SK-N-SH (cell line): ENCODE data around the gene DRD4.

Experiments
- CHD2 ChIP-seq: fragments of 150-350 bp; IDR thresholded peaks from 2 replicates; pipeline ENCODE4 v1.6.1; 2018; ENCODE audit warnings: low read length; ENCODE audit not compliant: partially characterized antibody
- ELF1 ChIP-seq: IDR thresholded peaks from 2 replicates; pipeline ENCODE4 v1.4.0; 2012
- EP300 ChIP-seq, 2 experiments: IDR thresholded peaks; 2 replicates each; pipeline versions ENCODE4 v1.4.0 to v1.6.1; 2012; ENCODE audit warnings: borderline replicate concordance in 1 of 2, low read depth in 1 of 2, low read length in 1 of 2
- JUND ChIP-seq: IDR thresholded peaks from 2 replicates; pipeline ENCODE4 v1.4.0; 2012
- RAD21 ChIP-seq: IDR thresholded peaks from 2 replicates; pipeline ENCODE4 v1.6.1; 2012; ENCODE audit warnings: mild to moderate bottlenecking, low read length
- SMC3 ChIP-seq: IDR thresholded peaks from 2 replicates; pipeline ENCODE4 v1.6.1; 2012; ENCODE audit warnings: low read depth, low read length, improper control_type of control experiment
- TAF1 ChIP-seq: IDR thresholded peaks from 2 replicates; pipeline ENCODE4 v1.6.1; 2012; ENCODE audit warnings: low read depth, mild to moderate bottlenecking, low read length, moderate library complexity, borderline replicate concordance
- TF ChIP-seq, protein P1 (sequence below): fragments of 200-600 bp; sonication (generic); IDR thresholded peaks from 2 replicates; pipeline ENCODE4 v1.6.1; 2017; ENCODE audit warnings: antibody characterized with exemption, mild to moderate bottlenecking, moderate library complexity
- TF ChIP-seq, protein P2 (sequence below): IDR thresholded peaks from 2 replicates; pipeline ENCODE4; 2012
- TF ChIP-seq, protein P3 (sequence below): IDR thresholded peaks from 2 replicates; pipeline ENCODE4 v1.4.0; 2012; ENCODE audit warnings: low read depth, borderline replicate concordance
- TF ChIP-seq, protein P4 (sequence below): IDR thresholded peaks from 2 replicates; pipeline ENCODE4 v1.4.0; 2012; ENCODE audit warnings: low read depth

GRCh38 chr11:603154-603553 lies 33.9 kb upstream of the DRD4 start:
- TF ChIP-seq, protein P1, sequence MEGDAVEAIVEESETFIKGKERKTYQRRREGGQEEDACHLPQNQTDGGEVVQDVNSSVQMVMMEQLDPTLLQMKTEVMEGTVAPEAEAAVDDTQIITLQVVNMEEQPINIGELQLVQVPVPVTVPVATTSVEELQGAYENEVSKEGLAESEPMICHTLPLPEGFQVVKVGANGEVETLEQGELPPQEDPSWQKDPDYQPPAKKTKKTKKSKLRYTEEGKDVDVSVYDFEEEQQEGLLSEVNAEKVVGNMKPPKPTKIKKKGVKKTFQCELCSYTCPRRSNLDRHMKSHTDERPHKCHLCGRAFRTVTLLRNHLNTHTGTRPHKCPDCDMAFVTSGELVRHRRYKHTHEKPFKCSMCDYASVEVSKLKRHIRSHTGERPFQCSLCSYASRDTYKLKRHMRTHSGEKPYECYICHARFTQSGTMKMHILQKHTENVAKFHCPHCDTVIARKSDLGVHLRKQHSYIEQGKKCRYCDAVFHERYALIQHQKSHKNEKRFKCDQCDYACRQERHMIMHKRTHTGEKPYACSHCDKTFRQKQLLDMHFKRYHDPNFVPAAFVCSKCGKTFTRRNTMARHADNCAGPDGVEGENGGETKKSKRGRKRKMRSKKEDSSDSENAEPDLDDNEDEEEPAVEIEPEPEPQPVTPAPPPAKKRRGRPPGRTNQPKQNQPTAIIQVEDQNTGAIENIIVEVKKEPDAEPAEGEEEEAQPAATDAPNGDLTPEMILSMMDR: no peak
- TF ChIP-seq CHD2 (no peak), SMC3 (no peak), JUND (no peak), EP300 (IDR thresholded peaks at IDR 0.05; ENCODE audit: borderline replicate concordance in 1 of 2, low read depth in 1 of 2, low read length in 1 of 2) (no peak), ELF1 (no peak), RAD21 (no peak), TAF1 (no peak)
- TF ChIP-seq, protein P2, sequence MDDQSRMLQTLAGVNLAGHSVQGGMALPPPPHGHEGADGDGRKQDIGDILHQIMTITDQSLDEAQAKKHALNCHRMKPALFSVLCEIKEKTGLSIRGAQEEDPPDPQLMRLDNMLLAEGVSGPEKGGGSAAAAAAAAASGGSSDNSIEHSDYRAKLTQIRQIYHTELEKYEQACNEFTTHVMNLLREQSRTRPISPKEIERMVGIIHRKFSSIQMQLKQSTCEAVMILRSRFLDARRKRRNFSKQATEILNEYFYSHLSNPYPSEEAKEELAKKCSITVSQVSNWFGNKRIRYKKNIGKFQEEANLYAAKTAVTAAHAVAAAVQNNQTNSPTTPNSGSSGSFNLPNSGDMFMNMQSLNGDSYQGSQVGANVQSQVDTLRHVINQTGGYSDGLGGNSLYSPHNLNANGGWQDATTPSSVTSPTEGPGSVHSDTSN: no peak
- TF ChIP-seq, protein P3, sequence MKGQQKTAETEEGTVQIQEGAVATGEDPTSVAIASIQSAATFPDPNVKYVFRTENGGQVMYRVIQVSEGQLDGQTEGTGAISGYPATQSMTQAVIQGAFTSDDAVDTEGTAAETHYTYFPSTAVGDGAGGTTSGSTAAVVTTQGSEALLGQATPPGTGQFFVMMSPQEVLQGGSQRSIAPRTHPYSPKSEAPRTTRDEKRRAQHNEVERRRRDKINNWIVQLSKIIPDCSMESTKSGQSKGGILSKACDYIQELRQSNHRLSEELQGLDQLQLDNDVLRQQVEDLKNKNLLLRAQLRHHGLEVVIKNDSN: no peak
- TF ChIP-seq, protein P4, sequence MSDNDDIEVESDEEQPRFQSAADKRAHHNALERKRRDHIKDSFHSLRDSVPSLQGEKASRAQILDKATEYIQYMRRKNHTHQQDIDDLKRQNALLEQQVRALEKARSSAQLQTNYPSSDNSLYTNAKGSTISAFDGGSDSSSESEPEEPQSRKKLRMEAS: no peak
